HS-27A (cell line): ENCODE data around the gene CMIP.

Experiments used
- DNase-seq: peaks from one replicate; pipeline ENCODE4 v3.0.0-alpha.2; 2012; ENCODE audit warnings: low read depth, missing footprints

The CMIP gene

DNA sequence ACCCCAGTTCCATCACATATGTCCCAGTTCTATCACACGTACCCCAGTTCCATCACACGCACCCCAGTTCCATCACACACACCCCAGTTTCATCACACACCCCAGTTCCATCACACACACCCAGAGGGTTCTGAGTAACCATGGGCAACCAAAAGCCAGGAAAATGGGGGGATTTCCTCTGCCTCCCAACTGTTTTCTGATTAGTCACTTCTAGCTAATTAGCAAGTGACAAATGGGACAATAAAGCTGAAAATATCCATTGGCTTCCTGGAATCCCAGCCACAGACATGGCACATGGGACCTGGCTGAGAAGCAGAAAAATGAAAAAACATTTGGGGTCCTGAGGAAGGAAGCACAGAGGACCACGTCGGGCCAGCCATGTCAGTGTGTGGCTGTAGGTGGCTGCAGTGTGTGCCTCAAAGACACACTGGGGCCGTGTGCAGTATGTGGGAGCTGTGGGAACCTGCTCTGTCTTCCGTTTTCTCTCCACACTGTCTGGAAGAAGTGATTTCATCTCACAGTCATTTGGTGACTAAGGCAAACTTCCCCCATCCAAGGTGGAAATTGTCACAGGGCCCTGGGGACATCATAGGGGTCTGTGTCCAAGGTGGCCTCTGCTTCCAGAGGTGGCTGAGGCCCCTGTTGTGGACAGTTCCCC, 106.7 kb downstream of the CMIP start:
- no peak for DNase-seq

DNA sequence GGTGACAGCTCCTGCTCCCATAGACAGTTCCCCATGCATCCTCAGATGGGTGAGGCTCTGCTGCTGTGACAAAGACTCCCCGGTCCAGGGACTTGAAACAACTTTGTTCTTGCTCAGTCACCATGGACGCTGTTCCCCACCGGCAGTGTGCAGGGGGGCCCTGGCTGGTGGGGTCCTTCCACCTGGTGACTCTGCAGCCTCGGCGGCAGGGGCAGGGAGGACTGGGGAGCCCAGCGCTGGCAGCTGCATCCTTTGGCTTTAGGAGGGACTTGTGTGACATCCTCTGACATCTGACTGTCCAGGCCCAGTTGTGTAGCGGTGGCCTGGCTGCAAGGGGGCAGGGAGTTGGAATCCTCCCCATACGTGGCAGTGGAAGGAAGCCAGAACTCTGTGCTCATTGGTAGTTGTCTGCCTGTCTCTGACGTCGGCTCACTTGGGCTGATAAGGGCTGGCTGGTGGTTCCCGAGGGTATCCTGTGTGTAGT, 107.3 kb downstream of the CMIP start:
- no peak for DNase-seq

DNA sequence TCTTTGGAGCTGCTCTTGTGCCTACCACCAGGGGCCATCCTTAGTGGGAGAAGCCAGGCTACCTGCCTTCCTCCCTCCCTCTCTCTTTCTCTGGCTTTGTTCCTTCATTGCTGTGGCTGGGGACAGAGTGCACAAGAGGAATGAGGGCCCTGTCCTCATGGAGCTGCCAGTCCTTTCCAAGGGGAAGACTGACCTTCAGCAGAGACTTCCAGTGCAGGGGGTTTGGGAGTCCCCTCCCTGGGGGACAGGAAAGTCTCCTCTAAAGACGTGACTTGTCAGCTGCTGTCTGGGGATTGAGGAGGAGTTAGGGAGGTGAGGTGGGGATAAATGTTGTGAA, 108.1 kb downstream of the CMIP start:
- no peak for DNase-seq

DNA sequence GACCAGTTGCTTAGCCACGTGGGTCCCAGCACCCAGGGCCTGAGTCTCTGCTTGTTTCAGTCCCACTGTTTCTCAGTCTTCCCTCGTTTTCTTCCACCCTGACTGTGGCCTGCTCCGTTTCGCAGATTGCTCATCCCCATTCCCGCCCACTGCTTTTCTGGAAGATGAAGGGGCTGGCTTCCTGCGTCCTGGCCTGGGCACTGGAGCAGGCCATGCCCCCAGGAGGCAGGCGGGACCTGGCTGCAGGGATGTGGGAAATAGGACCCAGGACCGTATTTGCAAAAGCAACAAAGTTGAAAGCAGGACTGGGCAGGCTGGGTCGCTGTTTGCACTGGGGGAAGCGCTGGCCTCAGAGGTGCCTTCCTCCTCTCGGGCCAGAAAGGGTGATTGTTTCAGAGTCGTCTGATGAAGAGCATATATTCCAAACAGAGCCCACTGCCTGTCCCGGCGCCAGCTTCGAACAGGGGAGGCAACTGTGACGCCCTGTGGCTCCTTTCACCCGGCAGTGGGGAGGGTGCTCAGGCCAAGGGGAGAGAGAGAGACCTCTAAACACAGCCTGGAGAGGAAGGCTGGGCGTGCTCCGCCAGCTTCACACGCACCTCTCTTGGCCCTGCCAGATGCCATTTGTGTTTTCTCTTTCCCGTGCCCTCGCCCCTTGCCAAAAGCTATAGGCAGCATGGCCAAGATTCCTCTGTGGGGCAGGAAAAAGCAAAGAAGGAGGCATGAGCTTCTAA, 108.6 kb downstream of the CMIP start:
- no peak for DNase-seq

DNA sequence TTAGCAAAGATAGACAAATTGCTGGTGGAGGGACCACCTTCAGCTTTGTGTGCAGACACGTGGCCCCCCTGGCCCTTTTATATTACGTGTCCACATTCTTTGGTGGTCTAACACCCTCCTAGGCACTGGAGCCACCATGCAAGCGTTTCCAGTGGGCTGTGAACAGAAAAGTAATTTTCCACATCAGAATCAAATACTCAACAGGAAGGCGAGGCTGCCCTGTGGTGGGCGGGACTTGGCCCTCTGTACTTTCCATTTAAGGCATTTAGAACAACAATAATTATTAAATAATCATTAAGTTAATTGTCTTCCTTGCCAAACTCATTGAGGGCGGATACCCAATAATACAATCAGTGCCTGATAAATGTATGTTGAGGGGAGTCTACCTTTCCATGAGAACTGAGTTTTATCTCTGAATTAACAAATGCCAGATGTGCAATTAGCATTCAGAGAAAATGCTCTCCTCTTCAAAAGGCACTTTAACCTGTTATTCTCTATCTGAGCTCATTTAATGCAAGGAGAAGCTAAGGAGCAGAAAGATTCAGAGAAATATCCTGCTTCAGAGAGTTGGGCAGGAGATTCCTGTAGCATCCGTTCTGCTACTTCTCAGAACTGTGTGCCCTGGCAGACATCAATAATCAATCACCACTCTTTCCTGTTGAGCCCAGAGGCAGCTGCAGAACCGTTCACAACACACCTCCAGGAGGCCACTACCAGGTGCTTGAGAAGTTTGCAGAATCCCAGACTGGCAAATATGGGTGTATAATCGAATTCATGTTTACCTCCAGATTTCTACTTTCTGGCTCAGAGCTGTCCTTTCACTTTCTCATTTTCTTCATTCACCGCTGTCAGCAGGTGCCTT, 109.4 kb downstream of the CMIP start:
- DNase-seq = no peak

DNA sequence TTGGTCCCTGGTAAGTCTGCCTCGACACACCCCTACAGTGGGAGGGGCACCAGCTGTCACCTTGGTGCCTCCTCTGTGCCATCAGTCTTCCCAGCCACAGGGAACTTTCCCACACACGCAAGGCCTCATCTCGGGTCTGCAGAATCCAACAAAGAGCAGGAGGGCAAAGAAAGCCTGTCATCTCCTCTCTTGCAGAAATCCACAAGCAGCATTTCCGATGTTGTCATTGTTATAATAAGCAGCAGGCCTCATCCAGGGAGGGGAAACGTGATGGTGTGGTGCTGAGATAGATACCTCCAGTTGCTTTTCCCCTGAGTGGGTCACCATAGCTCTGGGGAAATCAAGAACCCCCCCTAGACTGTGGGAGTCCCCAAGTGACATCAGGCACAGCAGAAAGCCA, 110.4 kb downstream of the CMIP start:
- no peak for DNase-seq

DNA sequence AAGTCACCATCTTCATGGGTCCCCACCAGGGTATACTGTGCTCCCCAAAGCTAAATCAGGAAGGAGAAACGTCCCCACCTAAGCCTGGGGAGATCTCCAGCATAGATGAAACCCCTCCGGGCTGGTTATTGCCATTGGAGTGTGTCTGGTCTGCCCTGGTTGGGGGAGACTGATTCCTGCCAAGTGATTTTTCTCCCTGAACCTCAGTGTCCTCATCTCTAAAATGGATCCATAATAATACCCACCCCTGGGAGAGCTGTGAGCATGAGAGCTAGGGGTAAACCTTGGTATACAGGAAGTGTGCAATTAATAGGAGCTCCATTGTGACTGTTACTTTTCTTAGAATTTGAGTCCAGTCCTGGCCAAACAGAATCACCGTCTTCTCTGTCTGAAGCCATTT, 111.1 kb downstream of the CMIP start:
- DNase-seq = no peak

DNA sequence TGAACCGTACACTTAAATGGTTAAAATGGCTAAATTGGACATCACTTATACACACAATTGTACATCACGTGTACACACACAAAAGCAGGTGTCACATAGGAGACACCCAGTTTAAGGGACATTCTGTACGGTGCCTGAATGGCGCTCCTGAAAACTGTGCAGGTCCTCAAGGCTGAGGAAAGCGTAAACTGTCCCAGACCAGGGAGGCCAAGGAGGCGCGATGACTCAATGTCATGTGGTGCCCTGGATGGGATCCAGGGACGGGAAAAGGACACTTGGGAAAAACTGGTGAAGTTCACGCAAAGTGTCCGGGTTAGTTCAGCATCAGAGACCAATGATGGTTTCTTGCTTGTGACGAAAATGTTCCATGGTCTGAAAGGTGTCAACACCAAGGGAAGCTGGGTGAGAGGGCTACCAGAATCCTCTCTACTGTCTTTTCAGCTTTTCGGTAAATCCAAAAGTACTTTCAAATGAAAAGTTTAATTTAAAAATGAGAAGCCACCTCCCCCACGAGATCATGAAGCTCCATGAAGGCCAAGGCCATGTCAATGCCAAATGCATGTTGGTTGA, 112.2 kb downstream of the CMIP start:
- no peak for DNase-seq

DNA sequence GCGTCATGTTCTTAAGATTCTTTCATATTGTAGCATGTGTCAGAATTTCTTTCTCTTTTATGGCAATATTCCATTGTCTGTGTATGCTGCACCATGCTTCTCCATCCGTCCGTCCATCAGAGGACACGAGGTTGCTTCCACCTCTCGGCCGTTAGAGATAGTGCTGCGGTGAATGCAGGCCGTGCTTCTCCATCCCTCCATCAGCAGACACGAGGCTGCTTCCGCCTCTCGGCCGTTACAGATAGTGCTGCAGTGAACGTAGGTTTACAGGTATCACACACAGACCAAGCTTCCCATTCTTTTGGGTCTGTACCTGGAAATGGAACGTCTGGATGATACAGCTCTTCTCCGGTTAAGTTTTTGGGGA, 113.5 kb downstream of the CMIP start:
- DNase-seq = no peak

DNA sequence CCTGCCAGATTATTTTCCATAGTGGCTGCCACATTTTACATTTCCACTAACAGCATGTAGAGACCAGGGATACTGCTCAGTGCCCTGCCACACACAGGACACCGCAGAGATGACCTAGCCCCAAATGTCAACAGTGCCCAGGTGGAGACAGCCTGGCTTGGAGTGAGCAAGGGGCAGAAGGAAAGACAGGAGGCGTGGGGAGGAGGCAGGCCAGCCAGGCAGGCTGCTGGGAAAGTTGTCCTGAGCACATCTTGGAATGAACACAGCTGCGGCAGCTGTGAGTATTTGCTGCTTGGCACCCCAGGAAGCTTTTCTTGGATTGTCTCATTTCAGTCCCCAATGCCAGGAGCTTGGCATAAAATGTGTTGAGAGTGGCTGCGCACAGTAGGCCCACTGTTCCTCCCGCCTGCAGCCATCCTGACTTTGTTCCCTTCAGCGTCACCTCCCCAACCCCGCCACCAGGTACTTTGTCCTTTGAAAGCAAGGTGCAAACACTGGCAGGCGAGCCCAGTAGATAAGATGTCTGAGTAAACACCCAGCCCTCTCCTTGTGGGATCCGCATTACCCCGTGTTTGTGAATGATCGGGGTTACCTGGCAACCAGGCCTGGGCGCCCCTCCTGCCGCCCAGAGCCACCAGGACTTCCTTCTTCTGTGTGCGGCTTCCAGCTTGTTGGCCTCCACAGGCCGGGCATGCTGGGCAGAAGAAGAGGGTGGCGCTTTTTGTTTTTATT, 114.0 kb downstream of the CMIP start:
- DNase-seq = no peak

DNA sequence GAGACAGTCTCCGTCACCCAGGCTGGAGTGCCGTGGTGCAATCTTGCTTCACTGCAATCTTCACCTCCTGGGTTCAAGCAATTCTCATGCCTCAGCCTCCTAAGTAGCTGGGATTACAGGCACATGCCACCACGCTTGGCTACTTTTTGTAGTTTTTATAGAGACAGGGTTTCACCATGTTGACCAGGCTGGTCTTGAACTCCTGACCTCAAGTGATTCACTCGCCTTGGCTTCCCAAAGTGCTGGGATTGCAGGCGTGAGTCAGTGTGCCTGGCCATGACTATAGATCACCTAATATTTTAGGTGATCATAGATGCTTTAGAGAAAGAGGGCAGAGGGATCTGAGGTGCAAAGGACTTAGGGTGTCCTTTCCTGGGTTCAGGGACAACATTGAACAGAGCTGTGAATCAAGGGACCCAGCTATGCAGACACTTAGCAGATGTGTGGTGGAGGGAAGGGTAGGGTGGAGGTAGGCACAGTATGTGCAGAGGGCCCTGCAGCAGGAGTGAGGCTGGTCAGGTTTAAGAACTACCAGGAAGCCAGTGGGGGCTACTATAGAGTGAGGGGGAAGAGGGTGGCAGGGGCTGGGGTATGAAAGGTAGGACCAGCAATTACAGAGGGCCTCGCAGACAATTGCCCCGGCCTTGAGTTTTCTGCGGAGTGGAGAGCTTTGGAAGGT, 116.5 kb downstream of the CMIP start:
- DNase-seq = no peak

DNA sequence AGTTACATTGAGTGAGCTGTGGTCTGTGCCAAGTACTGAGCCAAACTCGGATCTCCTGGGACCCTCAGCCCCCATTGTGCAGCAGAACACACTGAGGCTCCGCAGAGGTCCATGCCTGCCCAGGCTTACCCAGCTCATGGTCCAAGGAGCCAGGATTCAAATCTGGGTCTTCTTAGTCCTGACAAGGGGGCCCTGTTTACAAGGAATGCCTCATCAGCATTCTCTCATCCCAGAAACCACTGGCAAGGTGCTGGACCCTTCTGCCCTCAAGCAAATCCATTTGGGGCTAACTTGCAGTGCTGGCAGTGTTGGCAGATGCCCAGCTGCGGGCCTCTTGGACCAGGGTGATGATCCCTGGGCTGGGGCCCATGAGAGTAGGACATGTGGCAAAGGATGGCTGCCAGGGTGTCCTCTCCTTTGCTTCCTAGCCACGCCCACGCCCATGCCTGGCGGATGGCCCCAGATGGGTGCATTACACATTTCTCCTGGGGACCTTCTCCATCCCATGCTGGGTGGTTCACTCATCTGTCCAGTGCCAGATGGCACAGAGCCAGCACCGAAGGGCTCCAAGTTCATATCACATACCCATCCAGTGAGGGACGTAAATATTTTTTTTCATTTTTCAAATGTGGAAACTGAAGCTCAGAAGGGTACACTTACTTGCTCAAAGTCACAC, 117.7 kb downstream of the CMIP start:
- DNase-seq = no peak

DNA sequence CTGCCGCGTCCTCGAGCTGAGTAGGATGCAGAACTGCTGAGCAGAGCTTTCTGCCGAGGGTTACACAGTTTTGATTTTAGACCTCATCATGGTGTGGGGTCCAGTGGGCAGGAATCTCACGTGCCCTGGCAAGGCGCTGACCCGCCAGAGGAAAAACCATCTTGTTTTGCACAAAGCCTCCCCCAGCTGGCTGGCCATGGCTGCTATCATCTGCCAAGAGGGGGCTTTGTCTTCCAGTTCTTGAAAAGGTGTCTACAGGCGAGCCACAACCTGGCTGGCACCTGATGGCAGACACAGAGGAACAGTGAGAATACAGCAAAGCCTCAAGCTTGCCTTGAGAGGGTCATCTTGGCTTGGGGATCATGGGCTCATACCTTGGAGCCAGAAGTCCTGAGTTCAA, 118.3 kb downstream of the CMIP start:
- DNase-seq = no peak

DNA sequence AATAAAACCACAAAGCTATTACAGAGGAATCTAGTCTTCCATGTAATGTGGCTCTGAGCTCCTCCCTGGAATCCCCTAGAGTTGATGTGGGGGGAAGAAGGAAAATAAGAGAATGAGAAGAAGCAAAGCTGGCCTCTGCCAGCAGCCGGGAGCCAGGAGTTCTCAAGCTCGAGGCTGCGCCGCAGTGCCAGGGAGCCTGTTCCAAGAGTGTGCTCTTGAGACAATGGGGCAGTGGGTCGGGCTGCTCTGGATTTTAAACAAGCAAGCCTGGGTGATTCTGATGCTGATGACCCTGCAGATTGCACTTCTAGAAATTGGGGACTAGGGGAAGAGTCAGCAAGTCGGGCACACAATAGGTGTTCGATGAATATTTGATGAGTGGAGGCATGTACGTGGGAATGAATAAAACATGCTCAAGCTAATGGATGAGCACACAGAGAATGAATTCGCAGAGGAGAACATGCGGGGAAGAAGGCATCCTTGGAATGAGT, 119.9 kb downstream of the CMIP start:
- DNase-seq = no peak

DNA sequence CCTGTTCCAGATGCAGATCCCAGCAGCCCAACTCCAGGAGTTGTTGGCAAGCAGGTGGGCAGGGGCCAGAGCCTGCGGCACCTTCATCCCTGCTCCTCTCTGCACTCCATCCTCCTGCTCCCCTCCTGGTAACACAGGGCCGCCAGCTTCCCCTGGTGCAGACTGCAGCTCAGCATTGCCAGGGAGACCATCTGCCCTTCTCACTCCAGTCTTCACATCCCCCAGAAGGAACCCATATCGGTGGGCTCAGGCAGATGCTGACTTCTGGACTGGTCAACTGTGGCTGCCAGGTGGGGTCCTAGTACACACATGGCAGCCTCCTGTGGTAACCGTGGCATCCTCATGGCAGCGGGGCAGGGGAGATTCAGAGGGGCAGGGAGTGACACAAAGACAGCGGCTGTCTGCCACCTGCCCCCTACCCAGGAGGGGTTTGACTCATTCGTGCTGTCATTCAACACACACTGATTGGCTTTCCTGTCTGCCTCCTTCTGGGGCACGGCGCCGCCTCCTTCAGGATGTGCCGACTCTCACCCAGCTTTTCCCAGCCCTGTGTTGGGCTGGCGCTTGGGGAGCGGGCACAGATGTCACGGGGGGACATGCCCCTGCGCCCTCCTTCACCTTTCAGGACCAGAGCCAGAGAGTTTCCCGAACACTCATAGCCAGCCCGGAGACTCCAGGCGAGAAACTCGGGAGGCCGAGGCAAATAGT, 120.9 kb downstream of the CMIP start:
- no peak for DNase-seq

DNA sequence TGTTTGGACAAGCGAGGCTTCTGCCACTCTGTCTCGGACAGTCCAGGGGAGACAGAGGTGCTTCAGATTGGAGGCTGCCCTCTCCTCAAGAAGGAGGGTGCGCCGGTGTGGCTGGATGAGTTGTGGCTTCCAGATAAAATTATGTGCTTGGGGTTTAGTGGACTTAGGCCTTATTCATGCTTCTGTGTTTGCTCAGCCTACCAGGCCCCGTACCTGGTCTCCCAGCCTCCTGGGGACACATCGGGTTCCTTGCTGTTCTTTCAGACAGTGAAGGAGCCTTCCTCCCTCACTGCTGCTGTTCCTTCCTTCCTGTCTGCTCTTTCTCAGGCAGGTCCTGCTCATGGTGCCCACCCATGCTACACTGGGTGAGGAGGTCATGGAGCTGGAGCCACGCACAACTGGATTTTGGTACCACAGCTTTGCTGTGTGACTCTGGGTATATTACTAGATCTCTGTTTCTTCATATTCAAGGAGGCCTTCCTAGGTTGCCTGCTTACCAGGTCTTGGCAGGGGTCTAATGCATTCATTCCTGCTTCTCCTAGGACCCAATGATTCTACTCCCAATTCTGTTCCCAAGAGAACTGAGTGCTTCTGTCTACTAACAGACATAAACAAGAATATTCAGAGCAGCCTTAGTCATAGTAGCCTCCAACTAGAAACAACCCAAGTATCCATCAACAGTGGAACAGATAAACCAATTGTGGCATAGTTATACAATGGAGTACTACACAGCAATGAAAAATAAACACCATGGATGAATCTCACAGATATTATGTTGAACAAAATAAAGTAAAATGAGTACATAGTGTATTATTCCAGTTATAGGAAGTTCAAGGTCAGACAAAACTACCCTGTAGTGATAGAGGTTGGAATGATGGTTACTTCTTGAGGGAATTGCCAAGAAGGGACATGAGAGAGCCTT, 121.7 kb downstream of the CMIP start:
- no peak for DNase-seq

DNA sequence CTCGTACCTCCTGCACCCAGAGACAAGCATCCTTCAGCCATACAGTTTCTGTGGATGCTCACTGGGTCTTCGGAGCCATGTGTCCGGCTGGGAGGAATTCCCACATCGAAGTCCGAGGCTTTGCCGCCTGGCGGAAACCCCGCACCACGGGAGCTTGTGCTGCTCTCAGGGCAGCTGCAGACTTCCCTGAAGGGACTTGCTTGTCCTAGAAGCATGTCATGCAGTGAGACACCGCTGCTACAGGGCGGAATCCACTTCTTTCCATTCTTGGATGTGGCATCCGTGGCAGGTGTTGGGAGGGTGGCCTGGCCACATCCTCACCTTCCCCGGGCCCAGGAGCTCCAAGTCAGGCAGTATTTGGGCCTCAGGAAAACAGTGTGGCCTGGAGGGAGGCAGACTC, 122.5 kb downstream of the CMIP start:
- no peak for DNase-seq

DNA sequence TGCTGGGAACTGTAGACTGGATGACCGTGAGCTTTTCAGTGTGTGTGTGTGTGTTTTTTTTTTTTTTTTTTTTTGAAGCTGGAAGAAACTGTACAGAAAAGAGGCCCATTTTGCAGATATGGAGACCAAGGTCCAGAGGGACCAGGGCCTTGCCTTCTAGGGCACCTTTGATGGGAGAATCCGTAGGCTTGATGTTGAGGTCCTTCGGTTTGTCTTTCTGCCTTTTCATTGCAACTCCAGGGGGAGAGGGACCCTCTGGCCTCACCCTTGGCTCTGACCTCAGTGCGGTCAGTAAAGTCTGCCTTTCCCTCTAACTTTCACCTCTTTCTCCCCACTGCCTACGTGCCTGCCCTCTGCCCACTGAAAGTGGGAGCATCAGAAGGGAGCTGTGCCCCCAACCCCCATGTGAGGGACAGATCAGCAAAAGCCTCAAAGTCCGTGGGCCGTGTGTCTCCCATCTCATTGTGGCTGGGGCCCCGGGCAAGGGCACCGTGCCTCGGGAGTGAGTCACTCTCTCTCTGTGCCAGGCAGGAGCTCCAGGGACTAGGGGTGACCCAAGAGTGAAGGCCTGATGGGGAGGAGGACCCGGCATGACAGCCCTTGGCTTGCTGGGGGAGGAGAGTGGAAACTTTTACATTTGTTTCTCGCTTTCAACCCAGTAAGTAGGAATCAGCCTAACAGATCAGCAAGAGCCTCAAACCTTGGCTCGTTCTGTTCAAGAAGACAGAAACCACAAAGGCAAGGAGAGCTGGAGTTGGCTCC, 123.6 kb downstream of the CMIP start:
- peak; percentile 61 for DNase-seq
